OCI-LY7 (cell line): ENCODE data around the gene FUT2.

Experiments
- EZH2phosphoT487 ChIP-seq: fragments of 200-600 bp; sonication (generic); IDR thresholded peaks from 2 replicates; pipeline ENCODE4 v1.6.1; 2018; ENCODE audit warnings: low read depth, borderline replicate concordance, mild to moderate bottlenecking, mixed run types, antibody characterized with exemption, low read length, moderate library complexity, mixed read lengths
- TF ChIP-seq, protein P1 (sequence below): fragments of 200-600 bp; sonication (generic); conservative IDR thresholded peaks from 2 replicates; pipeline ENCODE4 v1.5.1; 2014; ENCODE audit warnings: mild to moderate bottlenecking, antibody characterized with exemption, low read length, moderate library complexity, mixed read lengths

DNA sequence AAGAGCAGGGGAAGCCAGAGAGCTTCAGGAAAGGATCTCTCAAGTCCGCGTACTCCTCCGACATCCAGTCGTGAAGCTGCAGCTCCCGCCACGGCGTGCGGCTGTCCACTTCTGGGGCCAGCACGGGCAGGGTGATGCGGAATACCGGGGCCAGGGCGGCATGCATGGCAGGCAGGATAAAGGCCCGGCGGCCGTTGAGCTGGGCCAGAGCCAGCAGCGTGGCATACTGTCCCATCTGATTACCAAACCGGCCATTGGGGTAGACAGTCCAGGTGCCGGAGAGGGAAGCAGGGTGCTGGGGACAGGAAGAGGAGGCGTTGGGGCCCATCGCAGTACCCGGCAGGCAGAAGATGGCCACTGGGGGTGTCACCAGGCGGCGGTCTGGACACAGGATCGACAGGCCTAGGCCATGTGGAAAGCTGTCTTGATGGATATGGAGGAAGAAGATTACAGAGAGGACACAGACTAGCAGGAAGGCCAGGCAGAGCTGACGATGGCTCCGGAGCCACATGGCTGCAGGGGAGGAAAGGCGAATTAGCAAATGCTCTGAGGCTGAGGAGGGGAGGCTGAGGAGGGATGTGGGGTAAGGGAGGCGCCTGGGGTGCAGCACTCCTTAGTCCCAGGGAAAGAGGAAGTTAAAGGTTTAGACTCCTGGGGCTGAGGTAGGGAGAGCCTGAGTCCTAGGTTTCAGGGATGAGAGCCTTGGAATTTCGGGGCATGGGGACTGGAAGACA lies 55.2 kb downstream of the FUT2 start:
- TF ChIP-seq, protein P1, sequence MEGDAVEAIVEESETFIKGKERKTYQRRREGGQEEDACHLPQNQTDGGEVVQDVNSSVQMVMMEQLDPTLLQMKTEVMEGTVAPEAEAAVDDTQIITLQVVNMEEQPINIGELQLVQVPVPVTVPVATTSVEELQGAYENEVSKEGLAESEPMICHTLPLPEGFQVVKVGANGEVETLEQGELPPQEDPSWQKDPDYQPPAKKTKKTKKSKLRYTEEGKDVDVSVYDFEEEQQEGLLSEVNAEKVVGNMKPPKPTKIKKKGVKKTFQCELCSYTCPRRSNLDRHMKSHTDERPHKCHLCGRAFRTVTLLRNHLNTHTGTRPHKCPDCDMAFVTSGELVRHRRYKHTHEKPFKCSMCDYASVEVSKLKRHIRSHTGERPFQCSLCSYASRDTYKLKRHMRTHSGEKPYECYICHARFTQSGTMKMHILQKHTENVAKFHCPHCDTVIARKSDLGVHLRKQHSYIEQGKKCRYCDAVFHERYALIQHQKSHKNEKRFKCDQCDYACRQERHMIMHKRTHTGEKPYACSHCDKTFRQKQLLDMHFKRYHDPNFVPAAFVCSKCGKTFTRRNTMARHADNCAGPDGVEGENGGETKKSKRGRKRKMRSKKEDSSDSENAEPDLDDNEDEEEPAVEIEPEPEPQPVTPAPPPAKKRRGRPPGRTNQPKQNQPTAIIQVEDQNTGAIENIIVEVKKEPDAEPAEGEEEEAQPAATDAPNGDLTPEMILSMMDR: no peak
- no peak for TF ChIP-seq EZH2phosphoT487
